GM12891 (cell line): Measurements from ENCODE around the gene FDX1.
A peak's percentile ranks its signal among the peaks of the same experiment; 100 is the strongest.

Experiments
- PAX5 ChIP-seq: IDR thresholded peaks from 2 replicates; pipeline ENCODE4 v1.6.1; 2011; ENCODE audit warnings: low read length, moderate library complexity, mild to moderate bottlenecking; ENCODE audit not compliant: insufficient read depth, severe bottlenecking
- POLR2A ChIP-seq: IDR thresholded peaks from 2 replicates; pipeline ENCODE4 v1.6.1; 2011; ENCODE audit warnings: low read depth, low read length, control low read depth
- POLR2AphosphoS5 ChIP-seq: IDR thresholded peaks from 2 replicates; pipeline ENCODE4 v1.6.1; 2011; ENCODE audit warnings: low read depth, low read length, control low read depth
- SPI1 ChIP-seq: IDR thresholded peaks from 2 replicates; pipeline ENCODE4 v1.6.1; 2011; ENCODE audit warnings: low read depth, low read length, control low read depth
- TAF1 ChIP-seq: IDR thresholded peaks from 2 replicates; pipeline ENCODE4 v1.6.1; 2011; ENCODE audit warnings: low read depth, low read length, control low read depth

DNA sequence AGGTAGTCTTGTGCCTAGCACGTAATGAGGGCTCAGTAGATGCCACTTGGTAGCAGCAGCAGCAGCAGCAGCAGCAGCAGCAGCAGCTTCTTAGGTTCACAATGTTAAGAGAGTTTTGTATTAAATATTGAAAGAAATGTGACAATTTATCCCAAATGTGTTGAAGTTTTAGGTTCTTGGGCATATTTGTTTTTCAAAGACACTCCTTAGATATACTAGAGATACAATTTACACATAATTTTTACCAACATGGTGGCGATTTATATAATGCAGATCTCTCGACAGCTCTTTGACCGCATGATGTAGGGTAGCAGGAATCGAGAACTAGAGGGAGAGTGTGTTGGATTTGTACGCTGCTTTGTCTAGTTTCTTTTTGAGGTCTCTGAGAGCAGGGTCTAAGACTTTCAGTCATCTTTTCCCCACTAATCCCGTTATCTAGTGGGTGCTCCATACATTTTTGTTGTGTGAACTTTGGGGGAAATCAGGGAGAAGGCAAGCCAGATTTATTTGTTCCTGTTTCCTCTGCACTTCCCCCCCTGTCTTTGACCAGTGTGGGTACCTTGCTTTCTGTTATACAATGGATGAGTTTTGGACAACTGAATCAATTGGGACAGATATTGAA is 1.4 kb downstream of the FDX1 start:
- TF ChIP-seq POLR2A (no peak), POLR2AphosphoS5 (no peak), TAF1 (no peak), SPI1 (peak; percentile 28; the same call in 1 of the 2 replicates), PAX5 (no peak)
